NCI-H128 (cell line): ENCODE measurements around the gene OSBPL5.
A peak's percentile ranks its signal among the peaks of the same experiment; 100 is the strongest.

Experiments
- DNase-seq: peaks from one replicate; lab custom pipeline; 2025; ENCODE audit not compliant: unreplicated experiment; lab: John Stamatoyannopoulos, UW

The OSBPL5 gene

DNA sequence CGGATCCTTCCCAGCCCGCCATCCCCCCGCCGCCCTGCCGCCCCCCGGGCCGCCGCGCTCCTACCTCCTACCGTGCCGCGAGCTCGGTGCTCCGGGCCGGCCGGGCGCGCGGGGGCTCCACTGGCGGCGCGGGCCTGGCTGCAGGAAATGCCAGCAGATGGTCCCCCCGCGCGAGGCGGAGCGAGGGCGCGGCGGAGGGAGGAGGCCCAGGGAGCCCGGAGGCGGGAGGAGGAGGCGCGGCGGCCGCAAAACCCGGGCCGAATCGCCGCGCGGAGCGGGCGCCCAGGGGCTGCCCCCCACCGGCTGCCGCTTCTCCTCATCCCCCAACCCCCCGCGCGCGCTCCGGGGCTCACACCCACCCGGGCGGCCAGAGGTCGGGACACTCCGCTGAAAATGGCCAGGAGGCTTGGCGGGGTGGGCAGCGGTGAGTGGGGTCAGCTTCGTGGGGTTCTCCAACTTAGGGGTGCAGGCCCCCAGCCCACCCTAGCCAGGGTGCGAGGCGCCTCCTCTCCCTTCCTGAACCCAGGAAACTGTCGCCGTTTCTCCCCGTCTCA lies at the start of gene OSBPL5:
Gene OSBPL5 (minus strand): TSS at position 159 of the 554 bp plus-strand sequence. CDS start 36,162 bp downstream, outside the sequence.
- no peak for DNase-seq

- DNase-seq, result no peak
Observed at GRCh38 chr11:3214420-3214699, 49.2 kb upstream of the OSBPL5 start.

DNA sequence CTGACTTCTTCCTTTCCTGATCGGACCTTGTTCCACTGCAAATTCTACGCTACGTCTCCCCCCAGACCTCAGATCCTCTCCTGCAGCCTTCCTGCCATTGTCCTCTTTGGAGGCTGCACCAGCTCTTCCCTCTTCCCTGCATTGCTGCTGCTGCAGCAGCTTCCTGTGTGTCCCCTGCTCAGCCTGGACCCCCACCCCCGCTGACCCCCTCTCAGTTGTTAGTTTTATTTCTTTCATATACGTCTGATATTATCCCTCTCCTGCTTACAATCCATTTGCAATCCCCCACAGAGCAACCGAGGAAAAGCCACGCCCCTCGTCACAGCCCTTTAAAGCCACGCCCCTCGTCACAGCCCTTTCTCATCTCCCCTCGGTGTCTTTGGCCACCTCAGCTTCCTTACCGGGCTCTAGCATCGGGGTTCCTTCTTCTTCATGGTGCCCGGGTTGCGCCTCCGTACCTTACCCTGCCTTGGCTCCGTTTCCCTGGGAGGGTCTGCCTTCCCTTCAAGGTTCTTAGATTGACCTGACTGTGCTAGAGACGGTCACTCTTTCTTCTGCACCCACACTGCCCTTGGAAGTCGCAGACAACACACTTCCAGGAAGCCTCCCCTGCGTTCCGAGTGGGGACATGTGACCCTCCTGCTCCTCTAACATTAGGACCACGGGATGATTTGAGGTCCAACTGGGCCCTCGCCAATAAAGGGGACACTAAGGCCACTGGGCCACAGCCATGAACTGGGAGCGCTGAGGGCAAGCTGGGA lies 48.7 kb upstream of the OSBPL5 start:
- DNase-seq, result no peak

DNA sequence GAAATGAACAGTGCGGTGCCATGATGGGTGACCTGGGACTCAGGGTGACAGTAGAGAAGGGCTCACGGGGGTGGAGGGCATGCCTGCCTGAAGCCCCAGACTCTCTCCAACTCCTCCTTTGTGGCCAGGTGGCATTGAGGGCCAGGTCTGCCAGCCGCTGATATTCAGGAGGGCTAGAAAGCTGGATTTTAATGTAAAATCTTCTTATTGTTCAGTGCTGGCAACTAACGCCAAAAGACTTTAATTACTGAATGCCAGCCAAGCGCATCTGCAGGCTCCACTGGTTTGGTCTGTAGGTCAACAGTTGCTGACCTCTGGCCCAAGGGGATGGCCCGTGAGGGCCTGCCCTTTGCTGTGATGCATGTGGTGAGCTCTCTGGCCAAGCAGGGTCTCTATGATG lies 43.2 kb upstream of the OSBPL5 start:
- no peak for DNase-seq

- no peak for DNase-seq
Observed at GRCh38 chr11:3207526-3208189, 42.5 kb upstream of the OSBPL5 start.

- no peak for DNase-seq
Observed at GRCh38 chr11:3206922-3207204, 41.8 kb upstream of the OSBPL5 start.

- DNase-seq, result no peak
Observed at GRCh38 chr11:3206156-3206921, 41.2 kb upstream of the OSBPL5 start.

DNA sequence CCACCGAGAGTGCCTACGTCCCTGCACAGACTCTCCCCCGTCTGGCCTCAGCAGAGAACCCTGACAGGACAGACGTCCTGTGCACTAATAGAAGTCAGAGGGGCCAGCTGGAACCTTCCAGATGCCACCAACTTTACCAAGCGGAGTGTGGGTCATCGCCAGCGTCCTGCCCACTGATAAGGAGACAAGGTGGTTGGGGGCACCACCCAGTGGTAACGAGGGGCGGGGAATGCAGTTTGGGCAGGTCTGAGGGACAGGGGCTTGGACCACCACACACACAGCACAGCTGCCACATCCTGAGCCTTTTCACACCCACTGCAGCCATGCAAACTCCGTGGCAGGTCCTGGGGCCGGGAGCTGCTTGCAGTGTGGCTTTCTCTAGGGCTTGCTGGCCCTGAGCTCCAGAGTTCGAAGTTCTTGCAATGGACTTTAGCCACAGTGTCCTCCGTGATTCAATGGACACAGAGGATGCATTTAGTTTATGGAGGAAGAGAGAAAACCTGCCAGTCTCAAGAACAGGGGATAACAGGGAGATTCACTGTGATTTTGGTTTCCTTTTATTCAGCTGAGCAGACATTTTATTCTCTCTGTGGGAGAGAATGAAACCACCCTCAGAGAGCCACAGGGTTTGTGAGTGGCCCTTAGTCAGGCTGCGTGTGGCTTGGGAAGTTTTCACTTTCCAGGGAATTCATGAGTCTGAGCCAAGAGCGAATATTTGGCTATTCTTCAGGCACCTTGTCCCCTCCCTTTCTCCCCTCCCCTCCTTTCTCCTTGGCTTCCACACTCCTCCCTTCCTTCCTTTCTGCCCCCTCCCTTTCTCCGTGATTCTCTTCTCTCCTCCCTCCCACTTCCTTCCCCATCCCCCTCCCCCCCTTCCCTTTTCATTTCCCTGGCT lies 40.4 kb upstream of the OSBPL5 start:
- DNase-seq, result no peak

GRCh38 chr11:3204141-3205015 lies 39.3 kb upstream of the OSBPL5 start:
- DNase-seq, result no peak

DNA sequence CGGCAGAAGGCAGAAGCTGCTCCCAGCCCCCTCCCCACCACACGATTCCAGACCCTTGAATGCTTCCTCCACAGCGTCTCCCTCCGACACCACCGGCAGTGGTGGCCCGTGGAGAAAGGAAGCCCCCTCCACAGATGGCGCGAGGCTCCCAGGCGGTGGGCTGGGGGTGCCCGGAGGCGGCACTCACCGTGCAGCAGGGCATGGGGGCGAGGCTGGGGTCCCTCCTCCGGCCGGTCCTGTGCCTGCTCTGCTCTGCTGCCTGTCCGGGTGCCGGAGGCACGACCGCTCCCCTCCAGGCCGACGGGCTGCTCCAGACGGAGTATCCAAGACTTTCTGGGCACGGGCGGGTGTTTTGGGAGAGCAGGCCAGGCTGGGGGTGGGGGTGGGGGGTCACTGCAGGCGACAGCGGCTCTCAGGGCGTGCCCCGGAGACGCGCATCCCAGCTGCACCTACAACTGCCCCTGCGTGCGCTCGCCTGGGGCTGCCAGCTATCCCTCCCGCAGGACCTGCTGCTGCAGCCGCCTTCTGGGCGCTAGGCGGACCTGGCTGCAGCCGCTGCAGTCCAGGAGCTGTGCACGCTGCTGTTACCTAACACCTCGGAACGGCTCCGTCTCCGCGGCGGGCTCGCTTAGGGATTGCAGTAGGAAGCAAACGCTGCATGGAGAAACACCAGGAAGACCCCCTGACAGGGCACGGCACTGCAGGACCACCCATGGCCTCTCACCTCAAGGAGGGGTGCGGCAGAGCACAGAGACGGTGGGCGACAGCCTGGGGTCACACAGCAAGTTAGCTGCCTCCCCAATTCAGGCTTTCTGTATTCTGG lies 38.3 kb upstream of the OSBPL5 start:
- DNase-seq, result peak; percentile 17

DNA sequence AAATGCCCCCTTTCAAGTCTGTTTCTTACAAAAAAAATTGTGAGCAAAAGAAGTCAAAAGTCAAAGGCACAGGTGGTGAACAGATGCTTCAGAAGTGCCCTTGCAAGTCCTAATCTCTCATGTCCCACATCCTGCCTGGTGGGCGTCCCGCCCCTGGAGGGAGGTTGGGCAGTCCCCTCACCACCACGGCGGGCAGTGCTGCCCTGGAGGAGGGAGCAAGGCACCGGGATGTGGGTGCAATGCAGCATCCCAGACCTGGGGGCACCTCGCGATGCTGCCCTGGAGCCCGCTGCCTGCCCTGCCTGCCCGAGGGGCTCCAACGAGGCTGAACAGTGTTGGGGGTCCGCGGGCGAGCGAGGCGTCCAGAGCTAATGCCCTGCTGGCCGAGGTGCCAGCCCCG lies 37.6 kb upstream of the OSBPL5 start:
- DNase-seq, result no peak

GRCh38 chr11:3202305-3202704 lies 37.2 kb upstream of the OSBPL5 start:
- no peak for DNase-seq

DNA sequence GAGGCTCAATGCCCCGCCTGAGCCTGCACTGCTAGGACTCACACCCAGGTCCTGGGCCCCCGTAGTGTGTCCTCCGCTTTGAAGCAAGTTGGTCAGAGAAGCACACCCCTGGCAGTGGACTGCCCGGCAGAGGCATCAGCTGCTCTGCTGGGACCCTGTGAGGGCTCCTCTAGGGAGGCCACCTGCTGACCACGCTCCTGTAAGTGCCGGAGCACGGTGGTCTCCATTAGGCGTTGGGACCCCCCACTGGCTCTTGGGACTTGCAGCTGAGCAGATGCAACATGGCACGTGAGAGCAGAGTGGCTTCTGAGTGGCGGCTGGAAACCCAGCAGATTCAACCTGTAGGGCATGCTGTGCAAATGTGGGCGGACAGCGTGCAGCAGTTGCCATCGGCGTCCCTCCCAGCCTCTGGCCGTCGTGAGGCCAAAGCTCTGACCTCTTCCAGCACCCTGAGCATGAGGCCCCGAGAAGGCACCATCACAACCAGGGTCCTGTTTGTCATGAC lies 36.6 kb upstream of the OSBPL5 start:
- no peak for DNase-seq

GRCh38 chr11:3201112-3201581 lies 36.0 kb upstream of the OSBPL5 start:
- DNase-seq, result no peak

DNA sequence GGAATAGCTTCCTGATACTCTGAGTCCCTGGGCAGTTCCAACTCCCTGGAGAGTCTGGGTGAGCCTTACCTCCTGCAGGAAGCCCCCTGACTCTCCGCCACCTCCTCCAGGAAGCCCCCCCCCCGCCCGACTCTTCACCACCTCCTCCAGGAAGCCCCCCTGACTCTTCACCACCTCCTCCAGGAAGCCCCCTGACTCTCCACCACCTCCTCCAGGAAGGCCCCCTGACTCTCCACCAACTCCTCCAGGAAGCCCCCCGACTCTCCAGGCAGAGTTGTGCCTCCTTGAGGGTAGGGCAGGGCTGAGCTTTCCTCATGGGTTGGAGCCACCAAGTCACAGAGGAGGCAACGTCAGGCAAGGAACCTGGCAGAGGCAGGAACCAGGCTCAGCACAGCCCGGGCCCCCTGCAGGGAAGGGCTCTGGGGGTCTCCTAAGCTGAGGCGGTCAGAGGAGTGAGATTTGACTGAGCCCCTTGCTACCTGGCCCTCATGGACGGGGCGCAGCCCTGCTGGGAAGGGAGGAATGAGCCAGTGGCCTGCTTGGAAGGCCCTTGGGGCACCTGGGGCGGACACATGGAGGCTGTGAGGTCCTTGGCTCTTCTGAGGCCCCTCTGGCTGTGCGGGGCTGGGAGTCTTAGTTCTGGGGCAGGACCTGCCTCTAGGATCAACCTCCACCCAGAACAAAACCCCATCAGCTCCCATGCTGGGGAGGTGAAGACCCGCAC lies 35.4 kb upstream of the OSBPL5 start:
- no peak for DNase-seq

DNA sequence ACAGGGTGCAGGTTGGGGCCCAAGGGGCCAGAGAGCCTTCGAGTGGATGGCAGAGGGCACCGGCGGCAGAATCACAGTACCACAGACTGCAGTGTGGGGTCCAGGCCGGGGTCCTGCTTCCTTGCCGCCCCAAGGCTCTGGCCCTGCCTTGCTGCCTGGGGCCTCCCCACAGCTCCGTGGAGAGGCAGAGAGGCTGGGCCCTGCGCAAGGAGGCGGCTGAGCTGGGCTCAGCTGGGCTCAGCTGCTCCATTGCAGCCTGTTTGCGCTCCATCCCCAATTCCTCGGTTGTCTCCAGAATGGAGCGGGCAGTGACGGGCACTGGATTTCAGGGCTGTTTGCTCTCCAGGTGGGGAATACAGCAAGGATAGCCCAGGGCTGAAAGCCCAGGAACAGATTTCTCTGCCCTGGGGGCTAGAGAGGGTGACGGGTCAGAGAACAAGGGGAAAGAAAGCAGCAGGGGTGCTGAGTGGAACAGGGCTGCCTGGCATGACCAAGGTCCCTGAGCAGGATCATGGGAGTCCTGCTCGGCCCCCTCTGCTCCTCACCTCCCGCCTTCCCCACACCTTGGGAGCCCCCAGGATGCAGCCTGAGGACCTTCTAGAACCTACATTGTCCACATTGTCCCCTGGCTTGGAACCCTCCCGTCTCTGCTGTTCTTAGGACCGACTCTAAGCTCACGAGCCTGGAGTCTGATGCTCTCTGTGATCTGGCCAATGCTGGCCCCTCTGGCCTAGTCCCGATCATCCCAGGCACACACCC lies 34.6 kb upstream of the OSBPL5 start:
- DNase-seq, result no peak

- DNase-seq, result no peak
Observed at GRCh38 chr11:3198815-3199214, 33.7 kb upstream of the OSBPL5 start.
